Right renal cortex interstitium (tissue), 3 donors: ENCODE results near the gene HEXIM2. TPM values are rescaled to one million over a fixed set of nuclear protein-coding genes. Genes with fewer than 3 reads are reported as not detected.

Source experiments
- DNase-seq, 3 donors: peaks; one replicate each; pipeline ENCODE4 v3.0.0-alpha.2; 2013; ENCODE audit warnings: low read depth in 3 of 3, low spot score in 2 of 3
- polyA plus RNA-seq, 3 donors: library from polyadenylated mRNA; unstranded; fragments of 120-200 nt; gene quantifications; one replicate each; pipeline ENCODE4 v1.2.1, GENCODE V29; 2013; ENCODE audit not compliant: insufficient read length in 3 of 3

Gene HEXIM2
- polyA plus RNA-seq, 3 donors = 12.1 to 14.2 (median 12.7) TPM

GRCh38 chr17:45143094-45143670 is 18.5 kb upstream of the HEXIM2 start:
- no peak for DNase-seq

- DNase-seq = peak in 1 of 3 donors; percentile 64
Observed at GRCh38 chr17:45143767-45144198, 17.9 kb upstream of the HEXIM2 start.

DNA sequence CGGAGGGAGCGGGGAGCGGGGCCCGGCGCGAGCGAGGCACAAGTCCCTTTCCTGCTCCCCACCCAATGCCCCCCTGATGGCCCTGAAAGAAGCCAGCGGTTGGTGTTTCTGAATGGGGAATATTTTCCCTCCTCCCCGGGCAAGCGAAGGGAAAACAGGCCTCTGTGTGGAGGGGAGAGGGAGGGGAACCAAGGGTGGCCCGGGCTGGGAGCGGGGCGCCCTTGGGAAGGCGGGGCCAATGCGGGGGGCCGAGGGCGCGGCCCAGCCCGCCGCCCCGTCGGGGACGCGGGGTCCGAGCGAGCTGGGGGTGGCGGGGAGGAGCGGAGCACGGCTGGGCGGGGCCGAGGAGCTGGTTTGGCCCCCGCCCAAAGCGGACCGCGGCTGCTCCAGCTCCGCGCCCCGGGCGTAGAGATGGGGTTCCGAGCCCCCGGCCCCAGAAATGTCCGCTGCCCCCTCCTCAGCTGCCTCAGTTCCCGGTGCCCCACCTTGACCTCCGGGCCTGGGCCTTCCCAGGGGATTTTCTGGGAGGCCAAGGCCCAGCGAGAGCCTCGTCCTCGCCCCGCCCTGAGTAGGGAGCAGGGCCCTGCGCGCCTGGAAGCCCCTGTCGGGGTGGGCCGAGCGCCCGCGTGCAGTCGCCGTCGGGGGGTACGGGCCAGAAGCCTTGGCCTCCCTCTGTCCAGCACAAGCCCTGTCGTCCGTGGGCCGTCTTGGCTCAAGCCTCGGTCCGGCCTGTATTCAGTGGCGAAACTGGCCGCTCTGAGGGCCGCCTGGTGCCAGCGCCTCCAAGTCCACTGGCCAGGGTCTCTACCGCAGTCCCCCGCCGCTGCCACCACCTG is 17.3 kb upstream of the HEXIM2 start:
- DNase-seq = no peak

- no peak for DNase-seq
Observed at GRCh38 chr17:45145035-45145389, 16.7 kb upstream of the HEXIM2 start.

DNA sequence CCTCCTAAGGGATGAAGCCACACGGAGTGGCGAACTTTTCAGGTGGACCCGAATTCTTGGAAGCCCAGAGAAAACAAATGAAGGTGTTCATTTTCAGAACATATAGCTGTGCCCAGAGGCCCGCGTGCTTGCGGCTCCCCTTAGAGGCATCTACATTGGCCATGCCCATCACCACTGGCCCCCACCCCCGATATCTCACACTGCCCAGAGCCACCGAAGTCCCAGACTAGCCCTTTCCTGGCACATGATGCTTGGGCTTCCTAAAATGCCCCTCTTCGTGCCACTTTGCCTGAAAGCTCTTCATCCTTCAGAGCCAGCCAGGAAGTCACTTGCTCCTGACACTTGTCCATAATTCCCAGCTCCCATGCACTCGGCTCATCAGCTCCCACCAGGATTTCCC is 15.5 kb upstream of the HEXIM2 start:
- DNase-seq = no peak

GRCh38 chr17:45146592-45146889 is 15.1 kb upstream of the HEXIM2 start:
- no peak for DNase-seq

GRCh38 chr17:45146890-45147580 is 14.6 kb upstream of the HEXIM2 start:
- DNase-seq = no peak

DNA sequence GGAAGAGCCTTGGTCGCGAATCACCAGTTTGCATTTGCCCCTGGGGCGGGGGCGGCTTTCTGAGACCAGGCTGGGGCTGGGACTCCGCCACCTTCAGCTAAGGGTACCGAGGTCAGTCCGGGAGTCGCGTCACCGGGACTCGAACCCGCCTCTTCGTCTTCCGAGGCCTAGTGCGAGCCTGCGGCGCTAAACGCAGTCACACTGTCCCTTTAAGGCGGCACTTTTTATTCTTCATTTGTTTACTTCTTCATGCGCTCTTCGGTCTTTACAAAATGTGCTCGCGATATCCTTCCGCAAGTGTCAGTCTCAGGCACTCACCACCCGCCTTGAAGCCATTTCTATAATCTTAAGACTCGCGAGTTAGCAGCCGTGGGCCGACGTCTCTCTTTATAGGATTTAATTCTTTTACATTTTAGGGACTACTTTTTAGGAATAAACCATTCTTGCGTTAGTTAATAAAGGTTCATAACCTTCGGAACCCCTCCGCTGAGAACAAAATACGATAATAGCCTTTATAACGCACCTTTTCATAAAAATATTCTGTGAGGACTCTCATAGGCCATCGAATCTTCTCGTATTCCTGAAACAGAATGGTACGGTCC is 14.0 kb upstream of the HEXIM2 start:
- DNase-seq = peak in 2 of 3 donors; percentile 89 to 95

GRCh38 chr17:45148183-45149036 is 13.3 kb upstream of the HEXIM2 start, which contains the start of gene HEXIM1:
Gene HEXIM1 (plus strand): TSS chr17:45148475. CDS start chr17:45149191, 716 bp downstream.
- DNase-seq = peak; percentile 99 to 100 (median 100)

DNA sequence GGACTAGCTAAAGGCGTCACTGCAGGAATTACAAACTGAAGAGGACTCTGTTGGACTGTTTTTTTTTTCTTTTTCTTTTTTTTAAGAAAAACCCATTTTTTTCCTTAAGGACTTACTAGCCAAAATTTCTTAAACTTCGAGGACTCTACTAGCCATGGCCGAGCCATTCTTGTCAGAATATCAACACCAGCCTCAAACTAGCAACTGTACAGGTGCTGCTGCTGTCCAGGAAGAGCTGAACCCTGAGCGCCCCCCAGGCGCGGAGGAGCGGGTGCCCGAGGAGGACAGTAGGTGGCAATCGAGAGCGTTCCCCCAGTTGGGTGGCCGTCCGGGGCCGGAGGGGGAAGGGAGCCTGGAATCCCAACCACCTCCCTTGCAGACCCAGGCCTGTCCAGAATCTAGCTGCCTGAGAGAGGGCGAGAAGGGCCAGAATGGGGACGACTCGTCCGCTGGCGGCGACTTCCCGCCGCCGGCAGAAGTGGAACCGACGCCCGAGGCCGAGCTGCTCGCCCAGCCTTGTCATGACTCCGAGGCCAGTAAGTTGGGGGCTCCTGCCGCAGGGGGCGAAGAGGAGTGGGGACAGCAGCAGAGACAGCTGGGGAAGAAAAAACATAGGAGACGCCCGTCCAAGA is 12.5 kb upstream of the HEXIM2 start:
- DNase-seq = peak in 1 of 3 donors; percentile 84

DNA sequence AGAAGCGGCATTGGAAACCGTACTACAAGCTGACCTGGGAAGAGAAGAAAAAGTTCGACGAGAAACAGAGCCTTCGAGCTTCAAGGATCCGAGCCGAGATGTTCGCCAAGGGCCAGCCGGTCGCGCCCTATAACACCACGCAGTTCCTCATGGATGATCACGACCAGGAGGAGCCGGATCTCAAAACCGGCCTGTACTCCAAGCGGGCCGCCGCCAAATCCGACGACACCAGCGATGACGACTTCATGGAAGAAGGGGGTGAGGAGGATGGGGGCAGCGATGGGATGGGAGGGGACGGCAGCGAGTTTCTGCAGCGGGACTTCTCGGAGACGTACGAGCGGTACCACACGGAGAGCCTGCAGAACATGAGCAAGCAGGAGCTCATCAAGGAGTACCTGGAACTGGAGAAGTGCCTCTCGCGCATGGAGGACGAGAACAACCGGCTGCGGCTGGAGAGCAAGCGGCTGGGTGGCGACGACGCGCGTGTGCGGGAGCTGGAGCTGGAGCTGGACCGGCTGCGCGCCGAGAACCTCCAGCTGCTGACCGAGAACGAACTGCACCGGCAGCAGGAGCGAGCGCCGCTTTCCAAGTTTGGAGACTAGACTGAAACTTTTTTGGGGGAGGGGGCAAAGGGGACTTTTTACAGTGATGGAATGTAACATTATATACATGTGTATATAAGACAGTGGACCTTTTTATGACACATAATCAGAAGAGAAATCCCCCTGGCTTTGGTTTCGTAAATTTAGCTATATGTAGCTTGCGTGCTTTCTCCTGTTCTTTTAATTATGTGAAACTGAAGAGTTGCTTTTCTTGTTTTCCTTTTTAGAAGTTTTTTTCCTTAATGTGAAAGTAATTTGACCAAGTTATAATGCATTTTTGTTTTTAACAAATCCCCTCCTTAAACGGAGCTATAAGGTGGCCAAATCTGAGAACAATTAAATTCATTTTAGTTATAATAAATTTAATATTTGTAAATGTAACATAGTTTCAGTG is 11.7 kb upstream of the HEXIM2 start:
- no peak for DNase-seq

DNA sequence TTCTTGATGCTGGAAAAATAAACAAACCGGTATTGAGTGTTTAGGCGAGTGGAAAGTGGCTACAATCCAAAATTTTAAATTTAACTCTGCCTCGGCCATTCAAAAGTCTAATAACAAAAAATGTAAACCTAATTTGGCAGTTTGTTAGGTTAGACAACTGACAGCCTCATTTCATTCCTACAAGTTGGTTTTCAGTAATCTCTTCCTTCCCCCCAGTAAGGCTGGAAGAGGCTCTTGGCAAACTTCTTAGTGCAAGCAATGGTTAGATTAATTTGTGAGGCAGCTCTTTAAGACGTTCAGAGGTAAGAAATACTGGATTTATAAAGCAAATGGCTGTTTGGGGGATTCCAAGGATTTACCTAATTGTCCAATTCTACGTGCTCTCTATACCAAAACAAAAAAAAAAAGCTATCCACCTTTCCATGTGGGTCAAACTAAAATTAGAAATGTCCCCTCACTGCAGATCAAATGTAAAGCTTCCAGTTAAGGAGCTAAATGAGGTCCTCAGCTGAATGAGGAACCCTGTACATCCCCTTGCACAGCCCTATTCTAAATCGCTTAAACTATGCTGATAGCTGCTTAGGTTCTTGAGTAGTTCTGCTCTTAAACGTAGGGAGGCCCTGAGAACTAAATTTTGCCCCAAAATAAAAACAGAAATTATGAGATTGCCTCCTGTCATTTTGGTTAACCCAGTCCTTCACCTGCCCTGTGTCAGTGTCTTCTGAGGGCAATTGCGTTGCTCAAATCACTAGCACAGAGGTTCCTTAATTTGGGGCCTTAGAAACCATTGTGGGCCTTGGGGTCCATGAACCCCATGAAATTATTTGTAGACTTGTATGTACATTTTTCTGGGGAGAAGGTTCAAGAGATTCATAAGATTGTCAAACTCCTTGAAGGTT is 10.5 kb upstream of the HEXIM2 start:
- no peak for DNase-seq

GRCh38 chr17:45155029-45155428 is 6.6 kb upstream of the HEXIM2 start:
- no peak for DNase-seq

DNA sequence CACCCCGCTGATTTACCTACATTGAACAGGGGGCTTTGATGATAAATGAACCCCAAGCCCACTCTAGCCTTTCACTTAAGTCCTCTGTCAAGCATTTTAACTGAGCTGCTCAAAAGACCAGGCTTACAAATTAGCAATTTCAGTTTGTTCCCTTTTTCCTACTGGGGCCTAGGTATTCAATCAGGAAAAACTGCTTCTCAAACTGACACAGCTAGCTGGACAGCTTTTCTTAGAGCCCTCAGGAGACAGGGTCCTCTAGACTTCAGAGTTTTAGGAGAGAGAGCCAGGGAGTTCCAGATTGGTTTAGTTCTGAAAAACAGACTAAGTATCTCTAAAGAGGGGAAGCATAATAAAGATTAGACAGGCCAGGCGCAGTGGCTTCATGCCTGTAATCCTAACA is 6.2 kb upstream of the HEXIM2 start:
- DNase-seq = no peak

DNA sequence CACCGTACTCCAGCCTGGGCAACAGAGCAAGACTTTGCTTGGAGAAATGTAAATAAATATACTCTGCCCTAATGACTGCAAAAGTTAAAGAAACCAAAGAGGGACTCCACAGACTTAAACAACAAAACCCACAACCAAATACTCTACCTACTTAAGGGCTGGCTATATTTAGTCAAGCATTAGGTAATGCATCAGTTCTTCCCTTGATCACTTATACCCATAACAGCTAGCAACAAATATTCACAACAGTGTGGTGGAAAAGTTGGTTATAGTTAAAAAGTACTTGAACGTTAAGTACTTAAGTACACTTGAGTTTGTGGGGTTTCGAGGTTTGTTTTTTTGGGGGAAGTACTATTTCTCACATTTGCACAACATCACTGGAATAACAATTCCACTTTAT is 5.4 kb upstream of the HEXIM2 start:
- DNase-seq = no peak

DNA sequence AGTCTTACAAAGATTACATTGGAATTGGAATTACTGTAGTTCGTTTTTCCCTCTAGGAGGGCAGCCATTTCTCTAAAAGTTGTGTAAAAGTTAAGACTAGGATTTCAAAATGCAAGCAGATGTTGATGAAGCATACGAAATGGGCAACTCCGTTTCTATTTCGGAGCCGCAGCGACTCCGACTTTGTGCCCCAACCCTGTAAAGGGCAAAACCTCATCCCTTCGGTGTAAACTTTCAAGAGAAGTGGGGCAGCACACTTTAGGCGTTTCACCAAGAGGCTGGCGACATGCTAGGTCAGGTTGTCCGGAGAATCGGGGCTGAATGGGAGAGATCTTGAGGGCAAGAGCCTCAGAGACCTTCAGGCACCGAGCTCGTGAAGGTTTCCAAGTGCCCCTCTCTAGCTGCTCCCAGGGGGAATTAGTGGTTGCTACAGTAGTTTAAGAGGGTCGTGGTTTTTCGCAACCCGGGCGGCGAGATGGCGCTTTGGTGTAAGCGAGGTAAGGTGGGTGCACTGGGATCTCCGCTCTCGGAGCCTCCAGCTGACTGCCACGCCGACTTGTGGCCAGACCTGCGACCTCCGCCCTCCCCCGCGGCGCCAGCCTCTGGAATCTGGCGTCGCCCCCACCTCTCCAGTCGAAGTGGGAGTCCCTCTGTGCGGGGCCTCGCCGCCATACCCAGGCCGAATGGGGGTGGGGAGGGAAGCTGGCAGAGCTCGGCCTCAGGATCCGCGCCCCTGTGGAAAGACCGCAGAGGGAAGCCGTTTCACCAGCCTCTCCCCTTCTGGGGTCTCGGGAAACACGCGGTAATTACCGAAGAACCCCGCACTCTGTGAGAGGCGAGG is 1.0 kb upstream of the HEXIM2 start:
- peak in 1 of 3 donors; percentile 52 for DNase-seq
